HEK293 (cell line): ENCODE measurements around the gene CEP295NL.

Experiments used
- CTCF ChIA-PET: fragments of 350-600 bp; formaldehyde crosslinking; extraction: SDS; loops from one replicate; lab custom pipeline; 2021; ENCODE audit warnings: antibody characterized with exemption; lab: Yijun Ruan, JAX
- POLR2A ChIA-PET: fragments of 300-600 bp; formaldehyde crosslinking; extraction: SDS; loops from one replicate; lab custom pipeline; 2020; ENCODE audit warnings: antibody characterized with exemption, inconsistent platforms; lab: Yijun Ruan, JAX
- H3K27ac ChIP-seq: fragments of 200-500 bp; sonication (Bioruptor generic); 2 replicates; pipeline ENCODE4 v1.5.1; 2014; ENCODE audit warnings: low read depth, low read length, control low read depth, inconsistent platforms; ENCODE audit errors: extremely low read depth
- H3K36me3 ChIP-seq, 2 experiments: fragments of 200-500 bp in 1 of 2; sonication (Bioruptor generic) in 1 of 2; 1 replicate in 1 of 2; 2 replicates in 1 of 2; pipeline ENCODE4 v1.5.1; 2014 to 2017; ENCODE audit warnings: inconsistent platforms in 2 of 2, low read length in 2 of 2; ENCODE audit not compliant: control insufficient read depth in 2 of 2, insufficient read depth in 1 of 2
- H3K4me1 ChIP-seq: fragments of 200-500 bp; sonication (Bioruptor generic); 2 replicates; pipeline ENCODE4 v1.5.1; 2014; ENCODE audit warnings: mild to moderate bottlenecking, low read length, inconsistent platforms; ENCODE audit not compliant: control insufficient read depth, insufficient read depth
- H3K4me3 ChIP-seq: 2 replicates; pipeline ENCODE4 v1.5.1; 2011; ENCODE audit warnings: low read depth, mild to moderate bottlenecking, control low read depth, low read length, moderate library complexity
- H3K9me3 ChIP-seq: fragments of 200-500 bp; sonication (Bioruptor generic); 2 replicates; pipeline ENCODE4 v1.5.1; 2014; ENCODE audit warnings: low read depth, low read length, inconsistent platforms; ENCODE audit not compliant: control insufficient read depth, insufficient read depth
- PATZ1 ChIP-seq: fragments of 450-650 bp; formaldehyde crosslinking; IDR thresholded peaks from 2 replicates; pipeline ENCODE4 v1.5.1; 2016; ENCODE audit warnings: missing biosample characterization, missing genetic modification characterization
- SCRT1 ChIP-seq: fragments of 450-650 bp; formaldehyde crosslinking; IDR thresholded peaks from 2 replicates; pipeline ENCODE4 v1.5.1; 2016; ENCODE audit warnings: missing biosample characterization, missing genetic modification characterization, borderline replicate concordance
- WT1 ChIP-seq: fragments of 450-650 bp; formaldehyde crosslinking; IDR thresholded peaks from 2 replicates; pipeline ENCODE4 v1.5.1; 2016; ENCODE audit warnings: missing biosample characterization, missing genetic modification characterization
- YY1 ChIP-seq: fragments of 450-650 bp; formaldehyde crosslinking; IDR thresholded peaks from 2 replicates; pipeline ENCODE4 v1.5.1; 2018; ENCODE audit warnings: missing biosample characterization, missing genetic modification characterization
- ZNF121 ChIP-seq: fragments of 450-650 bp; formaldehyde crosslinking; IDR thresholded peaks from 2 replicates; pipeline ENCODE4 v1.5.1; 2016; ENCODE audit warnings: missing biosample characterization, missing genetic modification characterization
- ZNF140 ChIP-seq: fragments of 450-650 bp; formaldehyde crosslinking; IDR thresholded peaks from 2 replicates; pipeline ENCODE4 v1.5.1; 2016; ENCODE audit warnings: missing biosample characterization, missing genetic modification characterization
- ZNF223 ChIP-seq: fragments of 450-650 bp; formaldehyde crosslinking; IDR thresholded peaks from 2 replicates; pipeline ENCODE4 v1.5.1; 2016; ENCODE audit warnings: missing biosample characterization, missing genetic modification characterization
- ZNF341 ChIP-seq: fragments of 450-650 bp; formaldehyde crosslinking; IDR thresholded peaks from 2 replicates; pipeline ENCODE4; 2016; ENCODE audit warnings: low read depth, missing biosample characterization, missing genetic modification characterization
- ZNF366 ChIP-seq: fragments of 450-650 bp; formaldehyde crosslinking; conservative IDR thresholded peaks from 2 replicates; pipeline ENCODE4 v1.5.1; 2016; ENCODE audit warnings: missing biosample characterization, missing genetic modification characterization
- ZNF398 ChIP-seq: fragments of 450-650 bp; formaldehyde crosslinking; IDR thresholded peaks from 2 replicates; pipeline ENCODE4 v1.5.1; 2017; ENCODE audit warnings: missing biosample characterization, missing genetic modification characterization
- ZNF585B ChIP-seq: fragments of 450-650 bp; formaldehyde crosslinking; IDR thresholded peaks from 2 replicates; pipeline ENCODE4 v1.5.1; 2016; ENCODE audit warnings: missing biosample characterization, missing genetic modification characterization
- ZNF701 ChIP-seq: fragments of 450-650 bp; formaldehyde crosslinking; IDR thresholded peaks from 2 replicates; pipeline ENCODE4 v1.5.1; 2016; ENCODE audit warnings: missing biosample characterization, missing genetic modification characterization
- ZNF792 ChIP-seq: fragments of 450-650 bp; formaldehyde crosslinking; IDR thresholded peaks from 2 replicates; pipeline ENCODE4 v1.5.1; 2016; ENCODE audit warnings: missing biosample characterization, missing genetic modification characterization
- ZNF843 ChIP-seq: fragments of 450-650 bp; formaldehyde crosslinking; IDR thresholded peaks from 2 replicates; pipeline ENCODE4 v1.5.1; 2016; ENCODE audit warnings: missing biosample characterization, missing genetic modification characterization
- TF ChIP-seq, protein P1 (sequence below): fragments of 450-650 bp; formaldehyde crosslinking; IDR thresholded peaks from 2 replicates; pipeline ENCODE4 v1.5.1; 2016; ENCODE audit warnings: missing biosample characterization, missing genetic modification characterization
- TF ChIP-seq, protein P2 (sequence below): fragments of 450-650 bp; formaldehyde crosslinking; IDR thresholded peaks from 2 replicates; pipeline ENCODE4 v1.5.1; 2016; ENCODE audit warnings: missing biosample characterization, missing genetic modification characterization, low read depth
- TF ChIP-seq, protein P3 (sequence below): fragments of 450-650 bp; formaldehyde crosslinking; IDR thresholded peaks from 2 replicates; pipeline ENCODE4 v1.5.1; 2016; ENCODE audit warnings: missing biosample characterization, missing genetic modification characterization
- TF ChIP-seq, protein P4 (sequence below): fragments of 450-650 bp; formaldehyde crosslinking; IDR thresholded peaks from 2 replicates; pipeline ENCODE4 v1.5.1; 2016; ENCODE audit warnings: missing biosample characterization, missing genetic modification characterization

CEP295NL gene

GRCh38 chr17:78865682-78866390, 37.2 kb downstream of the CEP295NL start (continued):
- no peak for TF ChIP-seq ZNF223 (tag by site-specific recombination)
- TF ChIP-seq, protein P1, sequence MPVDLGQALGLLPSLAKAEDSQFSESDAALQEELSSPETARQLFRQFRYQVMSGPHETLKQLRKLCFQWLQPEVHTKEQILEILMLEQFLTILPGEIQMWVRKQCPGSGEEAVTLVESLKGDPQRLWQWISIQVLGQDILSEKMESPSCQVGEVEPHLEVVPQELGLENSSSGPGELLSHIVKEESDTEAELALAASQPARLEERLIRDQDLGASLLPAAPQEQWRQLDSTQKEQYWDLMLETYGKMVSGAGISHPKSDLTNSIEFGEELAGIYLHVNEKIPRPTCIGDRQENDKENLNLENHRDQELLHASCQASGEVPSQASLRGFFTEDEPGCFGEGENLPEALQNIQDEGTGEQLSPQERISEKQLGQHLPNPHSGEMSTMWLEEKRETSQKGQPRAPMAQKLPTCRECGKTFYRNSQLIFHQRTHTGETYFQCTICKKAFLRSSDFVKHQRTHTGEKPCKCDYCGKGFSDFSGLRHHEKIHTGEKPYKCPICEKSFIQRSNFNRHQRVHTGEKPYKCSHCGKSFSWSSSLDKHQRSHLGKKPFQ: no peak

DNA sequence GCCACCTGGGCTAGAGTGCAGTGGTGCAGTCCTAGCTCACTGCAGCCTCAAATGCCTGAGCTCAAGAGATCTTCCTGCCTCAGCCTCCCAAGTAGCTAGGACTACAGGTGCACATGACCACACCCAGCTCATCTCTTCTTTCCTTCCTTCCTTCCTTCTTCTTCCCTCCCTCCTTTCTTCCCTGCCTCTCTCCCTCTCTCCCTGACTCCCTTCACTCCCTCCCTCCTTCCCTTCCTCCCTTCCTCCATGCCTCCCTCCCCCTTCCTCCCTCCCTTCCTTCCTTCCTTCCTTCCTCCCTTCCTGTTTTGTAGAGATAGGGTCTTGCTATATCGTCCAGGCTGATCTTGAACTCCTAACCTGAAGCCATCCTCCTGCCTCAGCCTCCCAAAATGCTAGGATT, 38.9 kb downstream of the CEP295NL start:
- Histone ChIP-seq H3K36me3 (peaks cover 1 to 7% of the 10 kb centered on the region in 2 experiments; a peak in 2 of 3 replicates), H3K4me3 (no peak overlapping the region), H3K27ac (no peak overlapping the region), H3K4me1 (peaks cover 2% of the 10 kb centered on the region; the same call in 1 of the 2 replicates), H3K9me3 (no peaks in the 10 kb centered on the region)
- peak; percentile 70; the same call in 1 of the 2 replicates for TF ChIP-seq WT1 (tag by site-specific recombination)
- peak; percentile 36 for TF ChIP-seq ZNF398 (tag by site-specific recombination)
- TF ChIP-seq ZNF121 (tag by site-specific recombination): peak; percentile 82
- TF ChIP-seq ZNF366 (tag by site-specific recombination): peak; percentile 94
- TF ChIP-seq SCRT1 (tag by site-specific recombination): no peak
- POLR2A ChIA-PET: interaction anchor here (2.0 kb wide), 1 partner anchor 108 kb away, joined by 17 read pairs; no protein-coding TSS in a partner anchor
- CTCF ChIA-PET: interaction anchor here (0.7 to 3.5 kb wide), 7 partner anchors 9 to 177 kb away, joined by 3 to 72 read pairs (median 7); no protein-coding TSS in a partner anchor

DNA sequence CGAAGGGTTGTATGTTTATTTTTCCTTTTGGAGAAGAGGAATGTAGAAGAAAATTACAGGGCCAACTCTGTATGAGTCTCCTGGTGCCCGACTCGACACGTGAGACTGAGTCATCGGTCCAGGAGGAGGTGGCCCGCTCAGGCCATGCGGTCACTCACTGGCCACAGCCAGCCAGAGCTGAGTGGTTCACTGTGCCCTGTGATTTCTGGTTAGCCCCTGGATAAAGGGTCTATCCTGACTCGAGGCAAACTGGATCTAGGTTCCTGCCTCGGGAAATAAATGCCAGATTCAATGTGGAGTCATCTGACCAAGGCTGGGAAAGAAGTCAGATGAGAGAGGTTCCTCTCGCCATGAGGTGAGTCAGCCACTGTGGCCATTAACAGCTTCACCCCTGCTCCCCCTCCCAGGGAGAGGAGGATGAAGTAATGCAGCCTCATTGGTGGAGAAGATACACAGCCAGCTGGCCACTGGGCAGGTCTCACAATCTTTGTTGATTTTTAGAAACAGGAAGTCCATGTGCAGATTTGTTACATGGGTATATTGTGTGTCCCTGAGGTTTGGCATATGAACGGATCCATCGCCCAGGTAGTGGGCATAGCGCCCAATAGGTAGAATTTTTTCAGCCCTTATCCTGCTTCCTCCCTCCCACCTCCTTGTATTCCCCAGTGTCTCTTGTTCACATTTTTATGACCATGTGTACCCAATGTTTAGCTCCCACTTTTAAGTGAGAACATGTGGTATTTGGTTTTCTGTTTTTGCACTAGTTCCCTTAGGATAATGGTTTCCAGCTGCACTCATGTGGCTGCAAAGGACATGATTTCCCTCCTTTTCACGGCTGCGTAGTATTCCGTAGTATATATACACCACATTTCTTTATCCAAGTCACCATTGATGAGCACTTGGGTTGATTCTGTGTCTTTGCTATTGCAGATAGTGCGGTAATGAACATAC, 40.7 kb downstream of the CEP295NL start:
- no peaks in the 10 kb centered on the region for H3K36me3 ChIP-seq
- peaks cover 2% of the 10 kb centered on the region; the same call in 1 of the 2 replicates for H3K4me1 ChIP-seq
- ChIA-PET POLR2A (interaction anchor here (0.5 kb wide), 1 partner anchor 100 kb away, joined by 4 read pairs; no protein-coding TSS in a partner anchor), CTCF (interaction anchor here (1.9 to 2.6 kb wide), 2 partner anchors 9 to 109 kb away, joined by 5 to 21 read pairs; no protein-coding TSS in a partner anchor)
- no peak overlapping the region for H3K4me3 ChIP-seq
- no peaks in the 10 kb centered on the region for H3K9me3 ChIP-seq
- peak overlapping the region; percentile 10; the same call in 1 of the 2 replicates for H3K27ac ChIP-seq
- TF ChIP-seq ZNF140 (tag by site-specific recombination) (no peak), ZNF843 (no peak), ZNF585B (no peak), ZNF341 (tag by site-specific recombination) (no peak), ZNF792 (no peak), YY1 (no peak), ZNF701 (tag by site-specific recombination) (no peak), PATZ1 (tag by site-specific recombination) (peak; percentile 58)
- TF ChIP-seq, protein P2, sequence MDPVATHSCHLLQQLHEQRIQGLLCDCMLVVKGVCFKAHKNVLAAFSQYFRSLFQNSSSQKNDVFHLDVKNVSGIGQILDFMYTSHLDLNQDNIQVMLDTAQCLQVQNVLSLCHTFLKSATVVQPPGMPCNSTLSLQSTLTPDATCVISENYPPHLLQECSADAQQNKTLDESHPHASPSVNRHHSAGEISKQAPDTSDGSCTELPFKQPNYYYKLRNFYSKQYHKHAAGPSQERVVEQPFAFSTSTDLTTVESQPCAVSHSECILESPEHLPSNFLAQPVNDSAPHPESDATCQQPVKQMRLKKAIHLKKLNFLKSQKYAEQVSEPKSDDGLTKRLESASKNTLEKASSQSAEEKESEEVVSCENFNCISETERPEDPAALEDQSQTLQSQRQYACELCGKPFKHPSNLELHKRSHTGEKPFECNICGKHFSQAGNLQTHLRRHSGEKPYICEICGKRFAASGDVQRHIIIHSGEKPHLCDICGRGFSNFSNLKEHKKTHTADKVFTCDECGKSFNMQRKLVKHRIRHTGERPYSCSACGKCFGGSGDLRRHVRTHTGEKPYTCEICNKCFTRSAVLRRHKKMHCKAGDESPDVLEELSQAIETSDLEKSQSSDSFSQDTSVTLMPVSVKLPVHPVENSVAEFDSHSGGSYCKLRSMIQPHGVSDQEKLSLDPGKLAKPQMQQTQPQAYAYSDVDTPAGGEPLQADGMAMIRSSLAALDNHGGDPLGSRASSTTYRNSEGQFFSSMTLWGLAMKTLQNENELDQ (tag by site-specific recombination): no peak
- TF ChIP-seq, protein P3, sequence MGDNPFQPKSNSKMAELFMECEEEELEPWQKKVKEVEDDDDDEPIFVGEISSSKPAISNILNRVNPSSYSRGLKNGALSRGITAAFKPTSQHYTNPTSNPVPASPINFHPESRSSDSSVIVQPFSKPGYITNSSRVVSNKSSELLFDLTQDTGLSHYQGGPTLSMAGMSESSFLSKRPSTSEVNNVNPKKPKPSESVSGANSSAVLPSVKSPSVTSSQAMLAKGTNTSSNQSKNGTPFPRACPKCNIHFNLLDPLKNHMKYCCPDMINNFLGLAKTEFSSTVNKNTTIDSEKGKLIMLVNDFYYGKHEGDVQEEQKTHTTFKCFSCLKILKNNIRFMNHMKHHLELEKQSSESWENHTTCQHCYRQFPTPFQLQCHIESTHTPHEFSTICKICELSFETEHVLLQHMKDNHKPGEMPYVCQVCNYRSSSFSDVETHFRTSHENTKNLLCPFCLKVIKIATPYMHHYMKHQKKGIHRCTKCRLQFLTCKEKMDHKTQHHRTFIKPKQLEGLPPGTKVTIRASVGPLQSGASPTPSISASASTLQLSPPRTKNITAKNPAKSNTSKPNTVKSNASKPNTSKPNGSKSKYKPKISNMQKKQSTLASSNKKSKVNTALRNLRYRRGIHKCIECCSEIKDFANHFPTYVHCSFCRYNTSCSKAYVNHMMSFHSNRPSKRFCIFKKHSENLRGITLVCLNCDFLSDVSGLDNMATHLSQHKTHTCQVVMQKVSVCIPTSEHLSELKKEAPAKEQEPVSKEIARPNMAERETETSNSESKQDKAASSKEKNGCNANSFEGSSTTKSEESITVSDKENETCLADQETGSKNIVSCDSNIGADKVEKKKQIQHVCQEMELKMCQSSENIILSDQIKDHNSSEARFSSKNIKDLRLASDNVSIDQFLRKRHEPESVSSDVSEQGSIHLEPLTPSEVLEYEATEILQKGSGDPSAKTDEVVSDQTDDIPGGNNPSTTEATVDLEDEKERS (tag by site-specific recombination): peak; percentile 93; the same call in 1 of the 2 replicates
- TF ChIP-seq, protein P4, sequence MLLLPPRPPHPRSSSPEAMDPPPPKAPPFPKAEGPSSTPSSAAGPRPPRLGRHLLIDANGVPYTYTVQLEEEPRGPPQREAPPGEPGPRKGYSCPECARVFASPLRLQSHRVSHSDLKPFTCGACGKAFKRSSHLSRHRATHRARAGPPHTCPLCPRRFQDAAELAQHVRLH (tag by site-specific recombination): peak; percentile 69; the same call in 1 of the 2 replicates
